ENCODE measurements around the gene UMAD1. TPM values are rescaled to one million over a fixed set of nuclear protein-coding genes. Genes with fewer than 3 reads are reported as not detected.

UMAD1 gene
- total and polyA plus RNA-seq, 2 donors (not counting 3 experiments of a cell fraction or from before 2014, with no cell fraction given), result 5.6 to 6.6 TPM

- intact Hi-C loops (cut with micrococcal nuclease) (no loop called here), dilution Hi-C loops (cut with MboI; ENCODE audit: extremely low pct_ligation_motif_present, low sequenced_read_pairs) (no loop called here)
- no peaks in the 10 kb centered on the region for H3K9me1 ChIP-seq (replicated peaks; ENCODE audit: control insufficient read depth, extremely low read depth, insufficient read depth, low read length)
- FAIRE-seq, result no peak
- no peaks in the 10 kb centered on the region for H4K20me1 ChIP-seq (replicated peaks; ENCODE audit: control insufficient read depth, extremely low read depth, insufficient read depth, low read length)
- no TSS peak for BruUV-seq (replicated peaks)
- CTCF ChIA-PET, result no interaction called here
- no peak overlapping the region for H3K9ac ChIP-seq (replicated peaks; ENCODE audit: extremely low read depth, insufficient read depth, low read length)
- H3K79me2 ChIP-seq (ENCODE audit: control insufficient read depth, insufficient read depth, low read length), result no peaks in the 10 kb centered on the region
- no peak overlapping the region for H3K27ac ChIP-seq (ENCODE audit: insufficient read depth, low read depth, low read length)
- H2AFZ ChIP-seq (ENCODE audit: low read depth, low read length), result no peak overlapping the region
- POLR2A ChIA-PET, result no interaction called here
- no peaks in the 10 kb centered on the region for H3K4me1 ChIP-seq (ENCODE audit: control insufficient read depth, extremely low read depth, insufficient read depth, low read length)
- no peak overlapping the region for H3K4me3 ChIP-seq (replicated peaks in 1 of 3; ENCODE audit: insufficient read depth in 1 of 3, low read depth in 1 of 3, low read length in 3 of 3)
- no peaks in the 10 kb centered on the region for H3K9me3 ChIP-seq (replicated peaks; ENCODE audit: control insufficient read depth, insufficient read depth, low read length)
- no peak for TF ChIP-seq FOS (IDR thresholded peaks at IDR 0.05; ENCODE audit: borderline replicate concordance, insufficient read depth, low read length)
- no peak for TF ChIP-seq POLR2A (IDR thresholded peaks at IDR 0.05; ENCODE audit: low read depth, low read length)
- no peaks in the 10 kb centered on the region for H3K27me3 ChIP-seq (ENCODE audit: control insufficient read depth in 2 of 2, insufficient read depth in 2 of 2, low read length in 2 of 2)
- H3K36me3 ChIP-seq (ENCODE audit: control insufficient read depth in 2 of 2, extremely low read depth in 1 of 2, insufficient read depth in 2 of 2, low read length in 2 of 2), result no peaks in the 10 kb centered on the region
- H3K4me2 ChIP-seq (ENCODE audit: insufficient read depth, low read length), result no peak overlapping the region
- no peak for DNase-seq (ENCODE audit: low read depth, low spot score)
These were observed 241.0 kb downstream of the UMAD1 start for GRCh38 chr7:7881581-7881980.

DNA sequence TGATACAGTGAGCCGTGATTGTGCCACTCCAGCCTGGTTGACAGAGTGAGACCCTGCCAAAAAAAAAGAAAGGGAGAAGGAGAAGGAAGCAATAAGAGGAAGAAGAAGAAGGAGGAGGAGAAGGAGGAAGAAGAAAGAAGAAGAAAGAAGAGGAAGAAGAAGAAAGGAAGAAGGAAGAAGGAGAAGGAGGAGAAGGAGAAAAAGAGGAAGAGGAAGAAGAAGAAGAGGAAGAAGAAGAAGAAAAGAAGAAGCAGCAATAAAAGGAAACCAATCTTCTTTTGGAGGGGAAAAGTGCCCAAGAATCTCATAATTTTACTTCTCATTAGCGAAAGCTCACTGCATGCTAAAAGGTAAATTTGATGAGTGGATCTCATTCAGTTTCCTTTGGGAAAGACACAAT lies 242.3 kb downstream of the UMAD1 start:
- intact Hi-C loops (cut with micrococcal nuclease), result no loop called here
- dilution Hi-C loops (cut with MboI; ENCODE audit: extremely low pct_ligation_motif_present, low sequenced_read_pairs), result no loop called here

More for the DNA sequence above, 242.3 kb downstream of the UMAD1 start:
- Histone ChIP-seq H3K27ac (ENCODE audit: insufficient read depth, low read depth, low read length) (no peak overlapping the region), H3K4me2 (ENCODE audit: insufficient read depth, low read length) (no peak overlapping the region), H2AFZ (ENCODE audit: low read depth, low read length) (no peak overlapping the region), H3K79me2 (ENCODE audit: control insufficient read depth, insufficient read depth, low read length) (no peaks in the 10 kb centered on the region), H4K20me1 (replicated peaks; ENCODE audit: control insufficient read depth, extremely low read depth, insufficient read depth, low read length) (no peaks in the 10 kb centered on the region), H3K9me3 (replicated peaks; ENCODE audit: control insufficient read depth, insufficient read depth, low read length) (no peaks in the 10 kb centered on the region), H3K9me1 (replicated peaks; ENCODE audit: control insufficient read depth, extremely low read depth, insufficient read depth, low read length) (no peaks in the 10 kb centered on the region), H3K4me1 (ENCODE audit: control insufficient read depth, extremely low read depth, insufficient read depth, low read length) (no peaks in the 10 kb centered on the region), H3K36me3 (ENCODE audit: control insufficient read depth in 2 of 2, extremely low read depth in 1 of 2, insufficient read depth in 2 of 2, low read length in 2 of 2) (no peaks in the 10 kb centered on the region), H3K9ac (replicated peaks; ENCODE audit: extremely low read depth, insufficient read depth, low read length) (no peak overlapping the region), H3K4me3 (replicated peaks in 1 of 3; ENCODE audit: insufficient read depth in 1 of 3, low read depth in 1 of 3, low read length in 3 of 3) (no peak overlapping the region), H3K27me3 (ENCODE audit: control insufficient read depth in 2 of 2, insufficient read depth in 2 of 2, low read length in 2 of 2) (no peaks in the 10 kb centered on the region)
- BruUV-seq (replicated peaks), result no TSS peak
- no peak for FAIRE-seq
- ChIA-PET POLR2A (no interaction called here), CTCF (no interaction called here)
- TF ChIP-seq JUN (IDR thresholded peaks at IDR 0.05; ENCODE audit: borderline replicate concordance, insufficient read depth, insufficient read length, low read depth) (no peak), GATA2 (IDR thresholded peaks at IDR 0.05; ENCODE audit: insufficient read depth, insufficient read length, low read depth, low read length) (no peak), POLR2A (IDR thresholded peaks at IDR 0.05; ENCODE audit: low read depth, low read length) (no peak), EZH2 (IDR thresholded peaks at IDR 0.05; ENCODE audit: borderline replicate concordance, low read depth, low read length, severe bottlenecking) (no peak), FOS (IDR thresholded peaks at IDR 0.05; ENCODE audit: borderline replicate concordance, insufficient read depth, low read length) (no peak), POLR2AphosphoS5 (IDR thresholded peaks at IDR 0.05; ENCODE audit: insufficient read depth, low read depth, low read length) (no peak), MYC (IDR thresholded peaks at IDR 0.05; ENCODE audit: low read depth, low read length) (no peak)
- TF ChIP-seq, protein P1, sequence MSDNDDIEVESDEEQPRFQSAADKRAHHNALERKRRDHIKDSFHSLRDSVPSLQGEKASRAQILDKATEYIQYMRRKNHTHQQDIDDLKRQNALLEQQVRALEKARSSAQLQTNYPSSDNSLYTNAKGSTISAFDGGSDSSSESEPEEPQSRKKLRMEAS (IDR thresholded peaks at IDR 0.05; ENCODE audit: insufficient read depth, insufficient read length), result no peak
- TF ChIP-seq, protein P2, sequence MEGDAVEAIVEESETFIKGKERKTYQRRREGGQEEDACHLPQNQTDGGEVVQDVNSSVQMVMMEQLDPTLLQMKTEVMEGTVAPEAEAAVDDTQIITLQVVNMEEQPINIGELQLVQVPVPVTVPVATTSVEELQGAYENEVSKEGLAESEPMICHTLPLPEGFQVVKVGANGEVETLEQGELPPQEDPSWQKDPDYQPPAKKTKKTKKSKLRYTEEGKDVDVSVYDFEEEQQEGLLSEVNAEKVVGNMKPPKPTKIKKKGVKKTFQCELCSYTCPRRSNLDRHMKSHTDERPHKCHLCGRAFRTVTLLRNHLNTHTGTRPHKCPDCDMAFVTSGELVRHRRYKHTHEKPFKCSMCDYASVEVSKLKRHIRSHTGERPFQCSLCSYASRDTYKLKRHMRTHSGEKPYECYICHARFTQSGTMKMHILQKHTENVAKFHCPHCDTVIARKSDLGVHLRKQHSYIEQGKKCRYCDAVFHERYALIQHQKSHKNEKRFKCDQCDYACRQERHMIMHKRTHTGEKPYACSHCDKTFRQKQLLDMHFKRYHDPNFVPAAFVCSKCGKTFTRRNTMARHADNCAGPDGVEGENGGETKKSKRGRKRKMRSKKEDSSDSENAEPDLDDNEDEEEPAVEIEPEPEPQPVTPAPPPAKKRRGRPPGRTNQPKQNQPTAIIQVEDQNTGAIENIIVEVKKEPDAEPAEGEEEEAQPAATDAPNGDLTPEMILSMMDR (IDR thresholded peaks at IDR 0.05; ENCODE audit: extremely low read depth in 1 of 2, insufficient read depth in 1 of 2, low read depth in 1 of 2, low read length in 2 of 2), result no peak
- no peak for DNase-seq (ENCODE audit: low read depth, low spot score)
